Lower leg skin (tissue), 4 donors: ENCODE measurements around the gene PSMA7. TPM values are rescaled to one million over a fixed set of nuclear protein-coding genes. Genes with fewer than 3 reads are reported as not detected.
"Not testable (repeated sequence)": the region's sequence is repeated elsewhere in the genome, so short reads cannot be mapped to it uniquely, and the experiment has no call there.

Experiments
- DNase-seq, 2 donors: peaks; one replicate each; pipeline ENCODE4 v3.0.0-alpha.2; 2019; ENCODE audit warnings: low spot score in 2 of 2
- H3K4me3 ChIP-seq: fragments of 200-600 bp; sonication (generic); 2 replicates; pipeline ENCODE4 v1.5.1; 2017; ENCODE audit warnings: mild to moderate bottlenecking, low read depth; ENCODE audit not compliant: poor library complexity, severe bottlenecking
- POLR2A ChIP-seq, 2 donors: fragments of 450-650 bp; IDR thresholded peaks; one replicate each; pipeline ENCODE4 v1.6.1; 2016 to 2017; ENCODE audit warnings: antibody characterized with exemption in 2 of 2, mild to moderate bottlenecking in 1 of 2, moderate library complexity in 1 of 2
- WGBS, 2 donors: methylation state at CpG; one replicate each; pipeline ENCODE4 v1.1.5; 2018; 5-methylcytosine and 5-hydroxymethylcytosine counted together
- intact Hi-C: fragments of 100-400 bp; cut with DNase I; formaldehyde crosslinking; loops from one replicate; pipeline ENCODE4 v1.15.0; 2023; ENCODE audit warnings: low total_unique reads
- total RNA-seq, 4 donors: library from RNA; depleted of rRNA; stranded (reverse); fragments of >200 nt; gene quantifications; one replicate each; pipeline ENCODE4 v1.1.0, GENCODE V29; 2016
- TF ChIP-seq, protein P1 (sequence below), 3 donors: fragments of 450-650 bp; IDR thresholded peaks; one replicate each; pipeline ENCODE4 v1.5.1; 2016; ENCODE audit warnings: antibody characterized with exemption in 3 of 3, mild to moderate bottlenecking in 3 of 3, moderate library complexity in 2 of 3

Gene PSMA7
- total RNA-seq, 4 donors from 2014 or later, result 200 to 240 (median 225) TPM

- DNase-seq, result no peak
- no peak for TF ChIP-seq POLR2A (IDR thresholded peaks at IDR 0.05)
- TF ChIP-seq, protein P1, sequence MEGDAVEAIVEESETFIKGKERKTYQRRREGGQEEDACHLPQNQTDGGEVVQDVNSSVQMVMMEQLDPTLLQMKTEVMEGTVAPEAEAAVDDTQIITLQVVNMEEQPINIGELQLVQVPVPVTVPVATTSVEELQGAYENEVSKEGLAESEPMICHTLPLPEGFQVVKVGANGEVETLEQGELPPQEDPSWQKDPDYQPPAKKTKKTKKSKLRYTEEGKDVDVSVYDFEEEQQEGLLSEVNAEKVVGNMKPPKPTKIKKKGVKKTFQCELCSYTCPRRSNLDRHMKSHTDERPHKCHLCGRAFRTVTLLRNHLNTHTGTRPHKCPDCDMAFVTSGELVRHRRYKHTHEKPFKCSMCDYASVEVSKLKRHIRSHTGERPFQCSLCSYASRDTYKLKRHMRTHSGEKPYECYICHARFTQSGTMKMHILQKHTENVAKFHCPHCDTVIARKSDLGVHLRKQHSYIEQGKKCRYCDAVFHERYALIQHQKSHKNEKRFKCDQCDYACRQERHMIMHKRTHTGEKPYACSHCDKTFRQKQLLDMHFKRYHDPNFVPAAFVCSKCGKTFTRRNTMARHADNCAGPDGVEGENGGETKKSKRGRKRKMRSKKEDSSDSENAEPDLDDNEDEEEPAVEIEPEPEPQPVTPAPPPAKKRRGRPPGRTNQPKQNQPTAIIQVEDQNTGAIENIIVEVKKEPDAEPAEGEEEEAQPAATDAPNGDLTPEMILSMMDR (IDR thresholded peaks at IDR 0.05), result no peak
- WGBS, 2 donors, result 46 to 59% methylated on average over 10 to 15 of the region's 15 CpGs
- H3K4me3 ChIP-seq, result no peak overlapping the region
- intact Hi-C loops, result no loop called here
Measured at GRCh38 chr20:62117658-62118057, 25.5 kb downstream of the PSMA7 start.

GRCh38 chr20:62117362-62117646 is 25.9 kb downstream of the PSMA7 start:
- H3K4me3 ChIP-seq, result no peak overlapping the region
- no peak for TF ChIP-seq POLR2A (IDR thresholded peaks at IDR 0.05)
- TF ChIP-seq, protein P1 (IDR thresholded peaks at IDR 0.05), result no peak
- intact Hi-C loops, result no loop called here
- WGBS, 2 donors, result 40 to 46% methylated on average over 9 of the region's 9 CpGs
- DNase-seq, result no peak

DNA sequence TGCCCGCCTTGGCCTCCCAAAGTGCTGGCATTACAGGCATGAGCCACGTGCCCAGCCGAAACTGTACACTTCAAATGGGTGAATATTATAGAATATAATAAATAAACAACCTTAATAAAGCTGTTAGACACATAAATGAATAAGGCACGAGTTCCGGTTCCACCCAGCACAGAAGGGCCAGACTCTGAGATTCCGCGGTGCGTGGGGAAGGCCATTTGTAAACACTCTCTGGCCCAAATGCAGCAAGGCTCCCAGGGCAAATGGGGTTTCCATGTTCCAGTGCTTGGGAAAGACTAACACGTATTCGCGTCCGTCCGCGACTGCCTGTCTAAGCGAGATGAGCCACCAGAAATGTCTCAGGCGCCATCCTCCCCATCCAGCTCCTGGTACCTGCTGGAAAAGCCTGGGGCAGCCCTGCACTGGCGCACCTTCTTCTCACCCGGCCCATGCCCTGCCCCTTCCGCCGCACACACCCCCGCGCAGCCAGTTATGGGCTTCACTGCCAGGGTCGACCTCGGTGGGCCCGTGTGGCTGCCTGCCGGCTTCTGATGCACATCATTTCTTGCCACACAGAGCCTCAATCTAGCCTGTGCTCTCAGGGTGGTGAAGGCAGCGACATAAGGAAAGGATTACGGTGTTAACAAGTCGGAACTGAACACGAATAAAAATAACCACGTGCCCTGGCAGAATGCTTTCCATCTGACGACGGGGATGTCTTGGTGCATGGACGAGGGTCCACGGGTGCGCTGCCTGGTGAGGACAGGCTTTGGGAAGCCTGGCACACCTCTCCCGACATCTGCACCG is 26.4 kb downstream of the PSMA7 start:
- DNase-seq, result no peak
- TF ChIP-seq POLR2A (IDR thresholded peaks at IDR 0.05), result no peak
- TF ChIP-seq, protein P1 (IDR thresholded peaks at IDR 0.05), result no peak
- 67 to 78% methylated on average over 38 of the region's 38 CpGs for whole genome bisulfite sequencing, 2 donors
- intact Hi-C loops, result no loop called here
- H3K4me3 ChIP-seq, result no peak overlapping the region

DNA sequence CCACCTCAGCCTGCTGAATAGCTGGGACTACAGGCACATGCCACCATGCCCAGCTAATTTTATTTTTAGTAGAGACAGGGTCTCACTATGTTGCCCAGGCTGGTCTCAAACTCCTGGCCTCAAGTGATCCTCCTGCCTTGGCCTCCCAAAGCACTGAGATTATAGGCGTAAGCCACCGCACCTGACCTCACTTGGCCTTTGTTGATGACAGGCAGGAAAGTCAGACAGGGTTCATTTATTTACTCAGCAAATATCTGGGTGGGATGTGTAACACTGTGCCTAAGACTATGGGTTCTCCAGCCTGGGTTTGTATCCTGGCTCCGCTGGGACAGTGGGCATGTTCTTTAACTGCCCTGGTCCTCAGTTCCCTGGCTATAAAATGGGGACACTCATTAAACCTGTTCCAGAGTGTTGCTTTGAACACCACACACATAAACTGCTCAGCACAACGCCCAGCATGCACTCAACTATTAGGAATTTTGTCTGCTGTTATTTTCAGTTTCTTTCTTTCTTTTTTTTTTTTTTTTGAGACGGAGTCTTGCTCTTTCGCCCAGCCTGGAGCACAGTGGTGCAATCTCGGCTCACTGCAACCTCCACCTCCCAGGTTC is 27.3 kb downstream of the PSMA7 start:
- DNase-seq, H3K4me3 ChIP-seq, intact Hi-C loops: not testable (repeated sequence)
- WGBS, 2 donors, result 78 to 88% methylated on average over 7 of the region's 7 CpGs

GRCh38 chr20:62114894-62115293 is 28.3 kb downstream of the PSMA7 start:
- intact Hi-C loops, result no loop called here
- 43 to 52% methylated on average over 8 of the region's 8 CpGs for WGBS, 2 donors
- TF ChIP-seq POLR2A (IDR thresholded peaks at IDR 0.05), result no peak
- TF ChIP-seq, protein P1 (IDR thresholded peaks at IDR 0.05), result no peak
- DNase-seq, result no peak
- no peak overlapping the region for H3K4me3 ChIP-seq

GRCh38 chr20:62112368-62112767 is 30.8 kb downstream of the PSMA7 start:
- TF ChIP-seq, protein P1 (IDR thresholded peaks at IDR 0.05), result no peak
- TF ChIP-seq POLR2A (IDR thresholded peaks at IDR 0.05), result no peak
- intact Hi-C loops, result no loop called here
- 89 to 98% methylated on average over 6 of the region's 6 CpGs for WGBS, 2 donors

More at GRCh38 chr20:62112368-62112767, 30.8 kb downstream of the PSMA7 start:
- no peak overlapping the region for H3K4me3 ChIP-seq
- no peak for DNase-seq
